HUES48 (cell line): Measurements from ENCODE around the gene CHRDL2.

Source experiments
- H3K27ac ChIP-seq: one replicate; pipeline ENCODE4 v1.7.0; 2013; ENCODE audit warnings: low read depth, low read length, inconsistent platforms
- H3K27me3 ChIP-seq: 2 replicates; pipeline ENCODE4 v1.6.1; 2013; ENCODE audit warnings: mild to moderate bottlenecking, low read length; ENCODE audit not compliant: control insufficient read depth, insufficient read depth
- H3K36me3 ChIP-seq: 2 replicates; pipeline ENCODE4 v1.6.1; 2013; ENCODE audit warnings: low read length; ENCODE audit not compliant: control insufficient read depth, insufficient read depth
- H3K4me1 ChIP-seq: 2 replicates; pipeline ENCODE4 v1.6.1; 2013; ENCODE audit warnings: mild to moderate bottlenecking, low read length; ENCODE audit not compliant: control insufficient read depth, insufficient read depth
- H3K4me3 ChIP-seq: 2 replicates; pipeline ENCODE4 v1.5.1; 2013; ENCODE audit warnings: mild to moderate bottlenecking, low read depth, low read length
- H3K9ac ChIP-seq: 2 replicates; pipeline ENCODE4 v1.6.1; 2013; ENCODE audit warnings: mild to moderate bottlenecking, low read depth, low read length, moderate library complexity
- H3K9me3 ChIP-seq: 2 replicates; pipeline ENCODE4 v1.6.1; 2013; ENCODE audit warnings: low read length; ENCODE audit not compliant: control insufficient read depth, insufficient read depth

The CHRDL2 gene

GRCh38 chr11:74710281-74710938, 20.8 kb downstream of the CHRDL2 start:
- H3K9ac ChIP-seq = no peak overlapping the region
- no peak overlapping the region for H3K27ac ChIP-seq

GRCh38 chr11:74709175-74709574, 22.1 kb downstream of the CHRDL2 start:
- Histone ChIP-seq H3K36me3 (no peaks in the 10 kb centered on the region), H3K4me3 (no peak overlapping the region), H3K27me3 (no peaks in the 10 kb centered on the region), H3K27ac (no peak overlapping the region), H3K4me1 (peaks cover 8% of the 10 kb centered on the region), H3K9me3 (no peaks in the 10 kb centered on the region), H3K9ac (no peak overlapping the region)

More at GRCh38 chr11:74710281-74710938, 20.8 kb downstream of the CHRDL2 start:
- Histone ChIP-seq H3K4me3 (no peak overlapping the region), H3K9me3 (no peaks in the 10 kb centered on the region), H3K27me3 (no peaks in the 10 kb centered on the region), H3K4me1 (peaks cover 8% of the 10 kb centered on the region), H3K36me3 (no peaks in the 10 kb centered on the region)

- Histone ChIP-seq H3K9ac (no peak overlapping the region), H3K4me3 (no peak overlapping the region), H3K4me1 (peaks cover 8% of the 10 kb centered on the region), H3K36me3 (no peaks in the 10 kb centered on the region), H3K27me3 (no peaks in the 10 kb centered on the region), H3K27ac (no peak overlapping the region), H3K9me3 (no peaks in the 10 kb centered on the region)
Measured at GRCh38 chr11:74707602-74708510, 23.4 kb downstream of the CHRDL2 start.

- Histone ChIP-seq H3K4me3 (no peak overlapping the region), H3K4me1 (peaks cover 8% of the 10 kb centered on the region), H3K36me3 (no peaks in the 10 kb centered on the region), H3K9me3 (no peaks in the 10 kb centered on the region), H3K27me3 (no peaks in the 10 kb centered on the region), H3K27ac (no peak overlapping the region), H3K9ac (no peak overlapping the region)
Measured at GRCh38 chr11:74707182-74707581, 24.0 kb downstream of the CHRDL2 start.

- no peaks in the 10 kb centered on the region for H3K27me3 ChIP-seq
- no peaks in the 10 kb centered on the region for H3K9me3 ChIP-seq
- no peak overlapping the region for H3K27ac ChIP-seq
- H3K4me3 ChIP-seq = no peak overlapping the region
- H3K36me3 ChIP-seq = no peaks in the 10 kb centered on the region
- no peak overlapping the region for H3K9ac ChIP-seq
- H3K4me1 ChIP-seq = no peaks in the 10 kb centered on the region
Measured at GRCh38 chr11:74703211-74703610, 28.0 kb downstream of the CHRDL2 start.

- H3K36me3 ChIP-seq = no peaks in the 10 kb centered on the region
- H3K27me3 ChIP-seq = no peaks in the 10 kb centered on the region
- H3K4me1 ChIP-seq = no peaks in the 10 kb centered on the region
- H3K9ac ChIP-seq = no peak overlapping the region
- no peak overlapping the region for H3K4me3 ChIP-seq
- no peak overlapping the region for H3K27ac ChIP-seq
- no peaks in the 10 kb centered on the region for H3K9me3 ChIP-seq
Measured at GRCh38 chr11:74702383-74703007, 28.7 kb downstream of the CHRDL2 start.

GRCh38 chr11:74701351-74701750, 29.9 kb downstream of the CHRDL2 start:
- Histone ChIP-seq H3K9me3 (no peaks in the 10 kb centered on the region), H3K36me3 (no peaks in the 10 kb centered on the region), H3K27me3 (no peaks in the 10 kb centered on the region; the same call in 1 of the 2 replicates), H3K9ac (no peak overlapping the region), H3K4me3 (no peak overlapping the region), H3K4me1 (no peaks in the 10 kb centered on the region), H3K27ac (no peak overlapping the region)

GRCh38 chr11:74699615-74700396, 31.4 kb downstream of the CHRDL2 start:
- no peak overlapping the region for H3K27ac ChIP-seq
- H3K4me3 ChIP-seq = no peak overlapping the region

GRCh38 chr11:74697722-74698121, 33.5 kb downstream of the CHRDL2 start:
- no peaks in the 10 kb centered on the region for H3K9me3 ChIP-seq
- H3K27me3 ChIP-seq = no peaks in the 10 kb centered on the region; the same call in 1 of the 2 replicates
- no peaks in the 10 kb centered on the region for H3K36me3 ChIP-seq
- H3K4me3 ChIP-seq = no peak overlapping the region
- H3K4me1 ChIP-seq = no peaks in the 10 kb centered on the region
- no peak overlapping the region for H3K9ac ChIP-seq
- no peak overlapping the region for H3K27ac ChIP-seq

More at GRCh38 chr11:74699615-74700396, 31.4 kb downstream of the CHRDL2 start:
- no peaks in the 10 kb centered on the region; the same call in 1 of the 2 replicates for H3K27me3 ChIP-seq
- H3K9ac ChIP-seq = no peak overlapping the region
- no peaks in the 10 kb centered on the region for H3K36me3 ChIP-seq
- H3K4me1 ChIP-seq = no peaks in the 10 kb centered on the region
- no peaks in the 10 kb centered on the region for H3K9me3 ChIP-seq

GRCh38 chr11:74696939-74697675, 34.1 kb downstream of the CHRDL2 start:
- Histone ChIP-seq H3K4me3 (no peak overlapping the region), H3K4me1 (no peaks in the 10 kb centered on the region), H3K27me3 (no peaks in the 10 kb centered on the region; the same call in 1 of the 2 replicates), H3K27ac (no peak overlapping the region), H3K9ac (no peak overlapping the region), H3K36me3 (no peaks in the 10 kb centered on the region), H3K9me3 (no peaks in the 10 kb centered on the region)
